GM13976 (cell line): ENCODE results near the gene PTPN7.

Source experiments
- DNase-seq: peaks from one replicate; pipeline ENCODE4 v3.0.0; 2012; ENCODE audit warnings: low spot score
- CTCF ChIP-seq: IDR thresholded peaks from 2 replicates; pipeline ENCODE4 v1.5.1; 2012; ENCODE audit warnings: borderline replicate concordance, mild to moderate bottlenecking; ENCODE audit not compliant: insufficient read depth; ENCODE audit errors: extremely low read depth, missing control alignments, control extremely low read depth
- in situ Hi-C: fragments of 300-500 bp; cut with MboI; formaldehyde crosslinking; loops from one replicate; pipeline ENCODE4 v1.12.0; 2022; ENCODE audit warnings: low sequenced_read_pairs, mixed read lengths, inconsistent platforms; ENCODE audit not compliant: unreplicated experiment

PTPN7 gene

GRCh38 chr1:202130297-202130721 lies 30.1 kb downstream of the PTPN7 start:
- in situ Hi-C loops, result no loop called here
- TF ChIP-seq CTCF, result no peak
- DNase-seq, result no peak

GRCh38 chr1:202129453-202130296 lies 30.7 kb downstream of the PTPN7 start:
- no peak for TF ChIP-seq CTCF
- no peak for DNase-seq
- in situ Hi-C loops, result no loop called here

- no peak for TF ChIP-seq CTCF
- DNase-seq, result no peak
- in situ Hi-C loops, result no loop called here
These were observed 32.4 kb downstream of the PTPN7 start for GRCh38 chr1:202127836-202128622.

- no peak for DNase-seq
- in situ Hi-C loops, result no loop called here
- no peak for TF ChIP-seq CTCF
These were observed 33.3 kb downstream of the PTPN7 start for GRCh38 chr1:202127061-202127460.

- in situ Hi-C loops, result no loop called here
- no peak for DNase-seq
- TF ChIP-seq CTCF, result no peak
These were observed 34.0 kb downstream of the PTPN7 start for GRCh38 chr1:202126426-202126825.

GRCh38 chr1:202125611-202126010 lies 34.8 kb downstream of the PTPN7 start:
- in situ Hi-C loops, result no loop called here
- no peak for DNase-seq
- TF ChIP-seq CTCF, result no peak
